Vagina (tissue), 2 donors: ENCODE data around the gene SLC25A41. TPM values are rescaled to one million over a fixed set of nuclear protein-coding genes. Genes with fewer than 3 reads are reported as not detected.
A peak's percentile ranks its signal among the peaks of the same experiment; 100 is the strongest.

Experiments
- DNase-seq, 2 donors: peaks; one replicate each; pipeline ENCODE4 v3.0.0-alpha.2; 2017; ENCODE audit errors: extremely low spot score in 2 of 2
- H3K27ac ChIP-seq: fragments of 200-600 bp; sonication (generic); one replicate; pipeline ENCODE4 v1.5.1; 2019
- H3K27me3 ChIP-seq: fragments of 200-600 bp; sonication (generic); one replicate; pipeline ENCODE4 v1.5.1; 2019
- H3K36me3 ChIP-seq, 2 donors: fragments of 200-600 bp; sonication (generic); one replicate each; pipeline ENCODE4 v1.5.1; 2017 to 2019
- H3K4me1 ChIP-seq: fragments of 200-600 bp; sonication (generic); one replicate; pipeline ENCODE4 v1.5.1; 2019
- H3K4me3 ChIP-seq, 2 donors: fragments of 200-600 bp; sonication (generic); 1 replicate in 1 of 2; 2 replicates in 1 of 2; pipeline ENCODE4 v1.5.1; 2016 to 2019
- H3K9me3 ChIP-seq: fragments of 200-600 bp; sonication (generic); one replicate; pipeline ENCODE4 v1.5.1; 2019
- POLR2A ChIP-seq, 2 donors: fragments of 450-650 bp; IDR thresholded peaks; one replicate each; pipeline ENCODE4 v1.6.1; 2017; ENCODE audit warnings: antibody characterized with exemption in 2 of 2, mild to moderate bottlenecking in 2 of 2, moderate library complexity in 2 of 2
- POLR2AphosphoS5 ChIP-seq, 2 donors: sonication (generic); formaldehyde crosslinking; IDR thresholded peaks; one replicate each; pipeline ENCODE4 v1.9.0; 2017; ENCODE audit warnings: antibody characterized with exemption in 2 of 2, mild to moderate bottlenecking in 2 of 2, low read depth in 1 of 2; ENCODE audit not compliant: insufficient read depth in 1 of 2
- intact Hi-C: fragments of 100-400 bp; cut with DNase I; formaldehyde crosslinking; loops from one replicate; pipeline ENCODE4 v1.15.1; 2023
- total RNA-seq: library from RNA; depleted of rRNA; stranded (reverse); fragments of >200 nt; gene quantifications from one replicate; pipeline ENCODE4 v1.2.3, GENCODE V29; 2016
- TF ChIP-seq, protein P1 (sequence below), 3 experiments: fragments of 450-650 bp in 2 of 3; fragments of 200-600 bp in 1 of 3; sonication (generic) in 1 of 3; IDR thresholded peaks; one replicate each; pipeline ENCODE4 v1.5.1; 2017 to 2019; ENCODE audit warnings: antibody characterized with exemption in 3 of 3, mild to moderate bottlenecking in 2 of 3, moderate library complexity in 2 of 3

The SLC25A41 gene
- total RNA-seq, 1 donor from 2014 or later = not detected

DNA sequence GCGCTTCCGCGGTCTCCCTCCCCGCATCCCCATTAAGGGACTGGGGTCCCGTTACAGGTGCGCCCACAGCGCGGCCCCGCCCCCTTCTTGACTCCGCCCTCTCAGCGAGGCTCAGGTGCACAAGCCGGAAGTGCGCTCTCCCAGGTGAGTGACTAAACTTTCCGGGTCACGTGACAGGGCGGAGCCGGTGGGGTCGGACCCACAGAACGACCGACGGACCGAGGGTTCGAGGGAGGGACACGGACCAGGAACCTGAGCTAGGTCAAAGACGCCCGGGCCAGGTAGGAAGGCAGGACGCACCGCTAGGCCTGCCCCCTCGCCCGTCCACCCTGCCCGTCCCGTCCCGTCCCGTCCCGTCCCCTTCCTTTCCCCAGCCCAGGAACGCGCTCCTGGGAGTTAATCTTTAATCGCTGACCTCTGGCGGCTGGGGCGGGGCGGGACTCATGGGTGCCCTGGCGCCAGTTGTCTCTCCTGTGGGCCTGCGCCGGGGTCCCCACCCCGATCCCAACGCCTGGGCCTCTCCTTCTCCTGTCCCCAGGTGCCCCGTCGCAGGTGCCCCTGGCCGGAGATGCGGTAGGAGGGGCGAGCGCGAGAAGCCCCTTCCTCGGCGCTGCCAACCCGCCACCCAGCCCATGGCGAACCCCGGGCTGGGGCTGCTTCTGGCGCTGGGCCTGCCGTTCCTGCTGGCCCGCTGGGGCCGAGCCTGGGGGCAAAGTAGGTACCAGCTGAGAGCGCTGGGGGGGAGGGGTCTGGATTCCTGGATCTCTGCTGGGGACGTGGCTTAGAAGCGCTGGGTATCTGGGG lies 30.7 kb upstream of the SLC25A41 start, which contains the start of gene CRB3:
Gene CRB3 (plus strand): TSS at position 202 of the 804 bp plus-strand sequence. CDS start 431 bp downstream, at position 633.
- H3K36me3 ChIP-seq = no peaks in the 10 kb centered on the region
- no peak for DNase-seq
- H3K27ac ChIP-seq = peak within 1 kb of the TSS; percentile 20
- H3K4me1 ChIP-seq = peaks cover 5% of the 10 kb centered on the region
- no peaks in the 10 kb centered on the region for H3K27me3 ChIP-seq
- no peaks in the 10 kb centered on the region for H3K9me3 ChIP-seq
- intact Hi-C loops = no loop called here
- TF ChIP-seq POLR2AphosphoS5 (IDR thresholded peaks at IDR 0.05; ENCODE audit: insufficient read depth in 1 of 2, low read depth in 1 of 2) (peak; percentile 62 to 73), POLR2A (IDR thresholded peaks at IDR 0.05) (no peak)
- TF ChIP-seq, protein P1, sequence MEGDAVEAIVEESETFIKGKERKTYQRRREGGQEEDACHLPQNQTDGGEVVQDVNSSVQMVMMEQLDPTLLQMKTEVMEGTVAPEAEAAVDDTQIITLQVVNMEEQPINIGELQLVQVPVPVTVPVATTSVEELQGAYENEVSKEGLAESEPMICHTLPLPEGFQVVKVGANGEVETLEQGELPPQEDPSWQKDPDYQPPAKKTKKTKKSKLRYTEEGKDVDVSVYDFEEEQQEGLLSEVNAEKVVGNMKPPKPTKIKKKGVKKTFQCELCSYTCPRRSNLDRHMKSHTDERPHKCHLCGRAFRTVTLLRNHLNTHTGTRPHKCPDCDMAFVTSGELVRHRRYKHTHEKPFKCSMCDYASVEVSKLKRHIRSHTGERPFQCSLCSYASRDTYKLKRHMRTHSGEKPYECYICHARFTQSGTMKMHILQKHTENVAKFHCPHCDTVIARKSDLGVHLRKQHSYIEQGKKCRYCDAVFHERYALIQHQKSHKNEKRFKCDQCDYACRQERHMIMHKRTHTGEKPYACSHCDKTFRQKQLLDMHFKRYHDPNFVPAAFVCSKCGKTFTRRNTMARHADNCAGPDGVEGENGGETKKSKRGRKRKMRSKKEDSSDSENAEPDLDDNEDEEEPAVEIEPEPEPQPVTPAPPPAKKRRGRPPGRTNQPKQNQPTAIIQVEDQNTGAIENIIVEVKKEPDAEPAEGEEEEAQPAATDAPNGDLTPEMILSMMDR (IDR thresholded peaks at IDR 0.05) = no peak
- peak within 1 kb of the TSS; percentile 35 to 44 for H3K4me3 ChIP-seq

DNA sequence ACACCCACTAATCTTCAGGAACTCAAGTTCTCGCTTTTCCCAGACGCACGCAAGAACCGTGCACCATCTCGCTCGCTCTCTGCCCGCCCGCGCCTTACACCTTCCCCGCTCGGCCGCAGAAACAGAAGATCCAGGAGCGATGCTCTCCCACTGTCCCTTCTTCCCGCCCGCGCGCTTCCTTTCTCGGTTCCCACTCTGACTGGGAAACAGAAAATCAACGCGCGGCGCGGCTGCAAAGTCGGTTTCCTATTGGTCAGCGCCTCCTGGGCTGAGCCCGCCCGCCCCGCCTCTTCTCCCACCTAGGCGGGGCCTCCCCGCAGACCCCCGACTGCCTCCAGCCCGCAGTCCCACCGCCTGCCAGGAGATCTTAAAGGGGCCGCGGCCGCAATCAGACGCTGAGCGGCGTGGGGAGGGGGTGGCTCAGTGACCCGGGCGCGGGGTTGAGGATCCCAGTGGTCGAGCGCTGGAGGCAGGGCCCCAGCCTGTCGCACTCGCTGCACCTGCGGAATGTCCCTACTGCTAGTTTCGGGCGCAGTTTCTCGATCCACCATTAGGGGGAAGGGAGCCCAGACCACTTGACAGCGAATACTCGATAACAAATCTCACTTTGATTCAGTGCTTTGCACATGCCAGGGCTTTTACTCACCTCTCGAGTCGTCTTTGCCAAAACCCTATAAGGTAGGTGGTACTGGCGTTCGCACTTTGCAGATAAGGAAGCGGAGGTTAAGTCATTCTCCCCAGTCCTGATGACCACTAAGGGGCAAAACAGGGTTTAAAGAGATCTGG lies 26.7 kb upstream of the SLC25A41 start:
- peaks cover 21% of the 10 kb centered on the region for H3K4me1 ChIP-seq
- no peak for TF ChIP-seq POLR2A (IDR thresholded peaks at IDR 0.05)
- TF ChIP-seq POLR2AphosphoS5 (IDR thresholded peaks at IDR 0.05; ENCODE audit: insufficient read depth in 1 of 2, low read depth in 1 of 2) = peak; percentile 71 to 83
- TF ChIP-seq, protein P1 (IDR thresholded peaks at IDR 0.05) = peak in 2 of 3 experiments; percentile 28 to 66
- peaks cover 0 to 10% of the 10 kb centered on the region in 2 donors for H3K36me3 ChIP-seq
- no peaks in the 10 kb centered on the region for H3K9me3 ChIP-seq
- peak in 1 of 2 donors; percentile 90 for DNase-seq
- intact Hi-C loops = no loop called here
- peak overlapping the region; percentile 68 for H3K27ac ChIP-seq
- H3K27me3 ChIP-seq = no peaks in the 10 kb centered on the region
- H3K4me3 ChIP-seq = peak overlapping the region; percentile 77 to 94

DNA sequence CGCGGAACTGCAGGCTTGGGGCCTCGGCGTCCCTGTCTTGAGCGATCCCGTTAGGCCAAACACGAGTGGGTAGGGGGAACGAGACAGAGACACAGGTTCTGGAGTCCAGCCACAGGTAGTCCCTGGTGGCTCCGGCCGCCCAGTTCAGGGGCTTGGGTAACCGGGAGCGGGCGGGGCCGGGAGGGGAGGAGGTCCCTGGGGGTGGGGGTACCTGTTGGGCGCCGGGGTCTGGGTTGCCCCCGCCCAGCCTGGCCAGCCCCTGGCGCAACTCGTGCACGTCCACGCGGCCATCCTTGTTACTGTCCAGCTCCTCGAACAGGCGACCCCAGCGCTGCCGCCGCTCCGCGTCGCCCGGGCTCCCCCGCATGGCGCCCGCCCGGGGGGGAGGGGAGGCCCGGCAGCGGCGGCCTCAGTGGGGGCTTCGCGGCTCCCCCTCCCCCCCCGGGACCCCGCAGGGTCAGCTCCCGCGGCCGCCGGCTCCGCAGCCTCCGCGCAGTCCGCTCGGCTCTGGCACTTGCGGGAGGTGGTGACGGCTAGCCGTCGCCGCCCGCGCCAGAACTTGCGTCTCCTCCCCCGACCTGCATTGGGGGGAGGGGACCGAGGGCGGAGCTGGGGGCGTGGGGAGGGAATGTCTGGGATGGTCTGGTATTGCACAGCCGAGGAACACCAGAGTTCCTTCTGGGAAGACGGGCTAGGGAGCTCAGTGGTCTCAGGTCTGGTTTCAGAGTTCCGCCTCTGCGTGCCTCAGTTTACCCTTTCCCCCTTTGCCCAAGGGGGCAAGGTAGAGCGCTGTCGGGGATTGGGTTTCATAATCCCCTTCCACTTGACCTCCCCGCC lies 25.9 kb upstream of the SLC25A41 start, which contains the start of gene SLC25A23:
Gene SLC25A23 (minus strand): TSS at position 531 of the 837 bp plus-strand sequence. CDS start 164 bp downstream, at position 367.
- Histone ChIP-seq H3K4me3 (peak within 1 kb of the TSS; percentile 77 to 94), H3K9me3 (peaks cover 1% of the 10 kb centered on the region), H3K27me3 (no peaks in the 10 kb centered on the region), H3K4me1 (peaks cover 21% of the 10 kb centered on the region), H3K36me3 (peaks cover under 1 to 18% of the 10 kb centered on the region in 2 donors), H3K27ac (peak within 1 kb of the TSS; percentile 68)
- TF ChIP-seq POLR2A (IDR thresholded peaks at IDR 0.05) (no peak), POLR2AphosphoS5 (IDR thresholded peaks at IDR 0.05; ENCODE audit: insufficient read depth in 1 of 2, low read depth in 1 of 2) (no peak)
- TF ChIP-seq, protein P1 (IDR thresholded peaks at IDR 0.05) = no peak
- intact Hi-C loops = no loop called here
- DNase-seq = no peak

DNA sequence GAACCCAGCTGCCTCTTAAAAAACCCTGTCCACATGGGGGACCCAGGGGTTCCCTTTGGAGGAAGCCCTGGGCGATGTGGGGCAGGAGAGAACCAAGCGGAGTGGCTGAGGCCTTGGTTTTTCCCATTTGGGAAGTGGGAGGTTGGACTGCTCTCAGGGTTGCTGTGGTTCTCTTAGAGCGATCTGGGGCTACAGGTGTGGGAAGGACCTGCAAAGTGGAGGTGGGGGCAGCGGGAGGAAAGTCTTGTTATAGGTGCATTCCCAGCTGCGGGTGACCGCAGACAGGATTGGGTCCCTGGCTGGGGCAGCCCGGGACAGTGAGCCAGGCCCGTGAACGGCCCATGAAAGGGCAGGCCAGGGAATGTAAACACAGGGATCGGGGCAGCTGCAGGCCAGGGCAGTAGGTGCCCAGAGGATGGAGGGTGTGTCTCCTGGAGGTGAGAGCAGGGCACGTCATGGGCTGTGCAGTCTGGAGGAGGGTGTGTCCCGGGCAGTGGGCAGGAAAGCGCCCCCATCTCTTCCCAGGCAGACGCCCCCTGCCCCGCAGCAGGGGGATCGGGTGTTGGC lies 25.2 kb upstream of the SLC25A41 start:
- Histone ChIP-seq H3K4me1 (peaks cover 21% of the 10 kb centered on the region), H3K9me3 (peaks cover 8% of the 10 kb centered on the region), H3K4me3 (peak overlapping the region; percentile 77 to 94), H3K27ac (peak overlapping the region; percentile 68), H3K36me3 (peaks cover 3 to 25% of the 10 kb centered on the region in 2 donors), H3K27me3 (no peaks in the 10 kb centered on the region)
- TF ChIP-seq, protein P1 (IDR thresholded peaks at IDR 0.05) = no peak
- TF ChIP-seq POLR2AphosphoS5 (IDR thresholded peaks at IDR 0.05; ENCODE audit: insufficient read depth in 1 of 2, low read depth in 1 of 2) = no peak
- no peak for TF ChIP-seq POLR2A (IDR thresholded peaks at IDR 0.05)
- no peak for DNase-seq
- intact Hi-C loops = no loop called here
